Inflammatory macrophage treated with lipopolysaccharide for 1 hour (primary cell): ENCODE results near the gene BUD23.
A peak's percentile ranks its signal among the peaks of the same experiment; 100 is the strongest.
"Not testable (repeated sequence)": the region's sequence is repeated elsewhere in the genome, so short reads cannot be mapped to it uniquely, and the experiment has no call there.

Source experiments
- DNase-seq, 2 donors: peaks; one replicate each; pipeline ENCODE4 v3.0.0-alpha.2; 2020 to 2022

The BUD23 gene

DNA sequence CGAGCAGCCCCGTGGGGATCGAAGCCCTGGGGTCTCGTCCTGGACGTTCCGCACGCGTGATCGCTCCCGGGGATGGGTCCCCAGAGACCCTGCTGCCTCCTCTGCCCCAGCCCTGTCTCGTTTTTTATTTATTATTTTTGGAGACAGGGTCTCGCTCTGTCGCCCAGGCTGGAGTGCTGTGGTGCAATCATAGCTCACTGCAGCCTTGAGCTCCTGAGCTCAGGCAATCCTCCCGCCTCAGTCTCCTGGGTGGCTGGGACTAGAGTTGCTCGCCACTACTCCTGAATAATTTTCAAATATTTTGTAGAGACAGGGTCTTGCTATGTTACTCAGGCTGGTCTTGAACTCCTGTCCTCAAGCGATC, 36.4 kb downstream of the BUD23 start:
- no peak for DNase-seq

DNA sequence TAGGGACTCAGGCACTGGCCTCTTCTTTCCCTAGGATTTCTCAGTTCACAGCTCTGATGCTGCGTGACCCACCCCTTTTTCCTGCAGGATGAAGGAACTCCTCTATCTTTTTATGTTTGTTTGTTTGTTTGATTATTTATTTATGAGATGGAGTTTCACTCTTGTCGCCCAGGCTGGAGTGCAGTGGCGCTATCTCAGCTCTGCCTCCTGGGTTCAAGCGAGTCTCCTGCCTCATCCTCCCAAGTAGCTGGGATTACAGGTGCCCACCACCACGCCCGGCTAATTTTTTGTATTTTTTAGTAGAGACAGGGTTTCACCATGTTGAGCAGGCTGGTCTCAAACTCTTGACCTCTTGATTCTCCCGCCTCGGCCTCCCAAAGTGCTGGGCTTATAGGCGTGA, 37.0 kb downstream of the BUD23 start:
- DNase-seq: not testable (repeated sequence)

DNA sequence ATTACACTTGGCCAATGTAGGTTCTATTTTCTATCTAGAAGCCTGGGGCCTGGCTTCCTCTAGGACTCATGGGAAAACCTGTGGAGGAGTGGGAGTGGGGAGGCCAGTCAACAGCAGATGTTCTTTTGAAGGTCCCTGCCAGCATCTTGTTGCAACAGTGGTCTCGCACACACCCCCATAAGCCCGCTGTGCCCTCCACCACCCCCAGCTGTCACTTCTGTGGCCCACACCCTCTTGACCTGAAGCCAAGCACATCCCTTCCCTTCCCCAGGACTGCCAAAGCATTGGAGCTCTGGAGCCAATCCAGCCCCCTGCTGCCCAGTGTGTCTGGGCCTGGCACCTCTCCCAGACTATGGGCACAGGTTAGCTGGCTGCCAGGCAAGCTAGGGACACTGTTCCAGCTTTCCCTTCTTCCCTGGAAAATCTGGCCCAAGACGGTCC, 38.0 kb downstream of the BUD23 start:
- DNase-seq: no peak

DNA sequence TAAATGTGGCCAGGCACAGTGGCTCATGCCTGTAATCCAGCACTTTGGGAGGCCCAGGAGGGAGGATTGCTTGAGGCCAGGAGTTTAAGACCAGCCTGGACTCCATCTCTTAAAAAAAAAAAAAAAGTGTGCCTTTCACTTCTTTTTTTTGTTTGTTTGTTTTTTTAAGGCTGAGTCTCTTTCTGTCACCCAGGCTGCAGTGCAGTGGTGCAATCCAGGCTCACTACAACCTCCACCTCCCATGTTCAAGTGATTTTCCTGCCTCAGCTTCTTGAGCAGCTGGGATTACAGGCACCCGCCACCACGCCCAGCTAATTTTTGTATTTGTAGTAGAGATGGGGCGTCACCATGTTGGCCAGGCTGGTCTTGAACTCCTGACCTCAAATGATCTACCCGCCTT, 38.8 kb downstream of the BUD23 start:
- not testable (repeated sequence) for DNase-seq

DNA sequence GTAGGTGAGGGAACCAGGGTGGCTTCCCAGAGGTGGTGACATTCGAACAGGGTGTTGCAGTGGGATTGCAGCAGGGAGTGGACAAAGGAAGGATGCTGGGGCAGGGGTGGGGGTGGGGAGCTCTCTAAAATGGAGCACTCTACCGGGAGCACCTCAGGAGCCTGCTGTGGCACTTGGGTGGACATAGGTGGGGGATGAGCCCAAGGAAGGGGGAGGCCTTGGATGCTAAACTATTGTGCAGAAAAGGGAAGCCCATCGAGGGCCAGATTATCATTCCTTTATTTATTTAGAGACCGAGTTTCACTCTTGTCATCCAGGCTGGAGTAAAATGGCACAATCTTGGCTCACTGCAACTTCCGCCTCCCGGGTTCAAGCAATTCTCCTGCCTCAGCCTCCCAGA, 39.4 kb downstream of the BUD23 start:
- no peak for DNase-seq

DNA sequence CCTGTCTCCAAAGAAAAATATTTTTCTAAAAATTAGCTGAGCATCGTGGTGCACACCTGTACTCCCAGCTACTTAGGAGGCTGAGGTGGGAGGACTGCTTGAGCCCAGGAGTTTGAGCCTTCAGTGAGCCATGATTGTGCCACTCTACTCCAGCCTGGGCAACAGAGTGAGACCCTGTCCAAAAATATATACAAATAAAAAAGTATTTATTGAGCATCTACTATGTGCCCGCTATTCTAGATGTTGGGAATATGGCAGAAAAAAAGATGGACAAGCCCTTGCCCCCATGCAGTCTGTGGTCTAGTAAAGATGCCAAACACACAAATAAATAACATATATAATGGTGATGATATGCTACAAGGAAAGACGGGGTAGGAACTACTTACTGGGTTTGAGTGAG, 40.4 kb downstream of the BUD23 start:
- no peak for DNase-seq

DNA sequence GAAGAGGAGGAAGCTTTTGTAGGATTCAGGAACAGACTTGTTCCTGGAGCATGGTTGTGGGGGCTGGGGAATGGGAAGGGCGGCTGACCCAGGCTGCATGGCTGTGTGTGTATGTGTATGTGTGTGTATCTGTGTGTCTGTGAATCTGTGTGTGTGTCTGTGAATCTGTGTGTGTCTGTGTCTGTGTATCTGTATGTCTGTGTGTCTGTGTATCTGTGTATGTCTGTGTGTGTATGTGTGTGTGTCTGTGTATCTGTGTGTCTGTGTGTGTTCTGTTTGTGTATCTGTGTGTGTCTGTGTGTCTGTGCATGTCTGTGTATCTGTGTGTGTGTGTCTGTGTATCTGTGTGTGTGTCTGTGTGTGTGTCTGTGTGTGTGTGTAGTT, 42.7 kb downstream of the BUD23 start:
- DNase-seq: no peak

DNA sequence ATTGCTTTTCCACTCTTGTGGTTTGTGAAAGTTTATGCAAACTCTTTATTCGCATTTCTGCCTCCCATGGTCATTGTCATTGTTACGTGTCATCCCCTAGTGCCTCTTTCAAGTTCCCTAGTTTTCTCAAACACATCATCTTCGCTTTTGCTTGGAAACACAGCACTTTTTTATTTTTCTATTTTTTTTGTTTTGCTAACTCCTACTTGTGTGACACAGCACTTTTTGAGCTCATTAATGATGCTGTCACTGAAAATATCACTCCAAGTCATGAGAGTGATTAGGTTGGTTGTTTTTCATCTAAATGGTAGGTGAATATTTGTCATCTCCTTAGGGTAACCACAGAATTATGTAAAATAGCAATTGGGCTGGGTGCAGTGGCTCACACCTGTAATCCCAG, 44.6 kb downstream of the BUD23 start:
- DNase-seq: peak in 1 of 2 donors; percentile 9

DNA sequence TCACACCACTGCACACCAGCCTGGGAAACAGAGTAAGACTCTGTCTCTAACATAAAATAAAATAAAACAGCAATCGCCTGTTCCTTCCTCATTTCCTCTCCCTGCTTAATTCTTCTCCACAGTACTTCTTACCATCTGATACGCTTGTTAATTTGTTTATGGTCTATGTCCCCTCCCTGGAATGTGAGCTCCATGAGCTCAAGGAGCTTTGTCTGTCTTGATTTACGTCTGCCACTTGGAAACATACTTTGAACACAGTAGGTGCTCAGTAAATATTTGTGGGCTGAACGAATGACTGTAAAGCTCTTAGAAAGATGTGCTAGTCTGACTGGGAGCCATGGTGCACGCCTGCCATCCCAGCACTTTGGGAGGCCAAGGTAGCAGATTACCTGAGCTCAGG, 45.2 kb downstream of the BUD23 start:
- no peak for DNase-seq

DNA sequence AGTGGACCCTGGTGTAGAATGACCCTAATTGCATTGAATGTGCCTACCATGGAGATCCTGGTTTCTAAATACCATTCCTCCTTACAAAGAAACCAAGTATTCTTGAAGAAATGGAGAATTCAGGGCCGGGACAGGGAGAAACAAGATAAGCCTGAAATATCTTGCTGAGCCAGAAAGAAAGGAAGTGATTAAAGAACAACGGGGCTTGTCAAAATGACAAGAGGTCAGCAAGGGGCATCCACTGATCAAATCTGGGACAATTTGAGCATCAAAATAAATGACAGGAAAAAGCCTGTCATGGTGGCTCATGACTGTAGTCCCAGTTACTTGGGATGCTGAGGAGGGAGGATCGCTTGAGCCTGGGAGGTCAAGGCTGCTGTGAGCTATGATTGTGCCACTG, 47.1 kb downstream of the BUD23 start:
- no peak for DNase-seq

DNA sequence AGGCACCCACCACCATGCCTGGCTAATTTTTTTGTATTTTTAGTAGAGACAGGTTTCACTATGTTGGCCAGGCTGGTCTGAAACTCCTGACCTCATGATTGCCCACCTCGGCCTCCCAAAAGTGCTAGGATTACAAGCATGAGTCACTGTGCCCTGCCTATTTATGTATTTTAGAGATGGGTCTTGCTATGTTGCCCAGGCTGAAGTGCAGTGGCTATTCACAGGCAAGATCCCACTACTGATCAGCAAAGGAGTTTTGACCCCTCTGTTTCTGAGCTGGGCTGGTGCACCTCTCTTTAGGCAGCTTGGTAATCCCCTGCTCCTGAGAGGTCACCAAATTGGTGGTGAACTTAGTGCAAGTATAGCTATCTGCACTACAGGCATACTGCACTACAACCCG, 49.0 kb downstream of the BUD23 start:
- no peak for DNase-seq

DNA sequence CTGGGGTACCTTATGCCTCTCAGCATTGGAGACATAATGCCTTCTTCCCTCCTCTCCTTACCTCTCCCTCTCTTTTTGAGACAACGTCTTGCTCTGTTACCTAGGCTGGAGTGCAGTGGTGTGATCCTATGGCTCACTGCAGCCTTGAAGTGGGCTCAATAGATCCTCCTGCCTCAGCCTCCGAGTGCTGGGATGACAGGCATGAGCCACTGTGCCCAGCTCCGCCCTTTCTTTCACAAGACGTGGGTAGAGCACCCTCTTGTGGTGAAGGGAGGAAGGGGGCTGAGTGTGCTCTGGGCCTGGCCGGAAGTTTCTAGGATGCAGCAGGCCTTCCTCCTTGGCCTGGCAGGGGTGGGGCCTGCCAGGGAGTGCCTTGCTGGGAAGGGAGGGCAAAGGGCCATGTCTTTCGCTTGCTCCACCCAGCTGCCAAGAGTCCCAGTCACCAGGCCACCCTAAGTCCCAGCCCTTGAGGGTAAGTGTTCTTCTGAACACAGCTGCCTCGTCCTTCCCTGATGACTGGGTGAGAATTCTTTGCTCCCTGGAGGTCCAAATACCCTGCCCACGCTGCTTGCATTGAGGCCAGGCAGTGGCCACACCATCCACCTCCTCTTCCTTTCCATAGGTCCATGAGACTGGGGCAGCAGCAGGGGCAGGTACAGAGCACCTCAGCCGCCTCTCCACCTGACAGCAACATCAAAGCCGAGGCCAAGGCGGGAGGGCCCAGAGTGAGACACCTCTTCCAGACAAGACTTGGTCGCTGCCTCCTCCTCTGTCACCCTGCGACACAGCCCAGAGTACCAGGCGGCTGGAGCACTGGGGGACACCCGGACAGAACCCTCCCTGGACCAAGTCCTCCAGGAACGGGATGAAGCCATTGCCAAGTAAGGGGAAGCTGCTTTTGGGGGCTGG, 51.5 kb downstream of the BUD23 start:
- DNase-seq: peak; percentile 67 to 91

DNA sequence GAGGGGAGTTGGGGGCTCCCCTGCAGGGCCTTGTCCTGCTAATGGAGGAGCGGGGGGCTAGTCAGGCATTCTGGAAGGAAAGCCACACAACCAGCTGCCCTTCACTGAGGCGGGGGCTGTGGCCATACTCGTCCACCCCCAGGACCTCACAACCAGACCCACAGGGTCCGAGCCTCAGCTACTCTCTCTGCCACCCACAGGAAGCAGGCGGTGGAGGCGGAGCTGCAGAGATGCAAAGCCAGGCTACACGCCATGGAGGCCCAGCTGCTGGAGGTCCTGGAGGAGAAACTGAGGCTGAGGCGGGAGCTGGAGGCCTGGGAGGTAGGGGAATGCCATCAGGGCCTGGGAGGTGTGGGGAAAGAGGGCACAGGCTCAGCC, 52.1 kb downstream of the BUD23 start:
- no peak for DNase-seq

DNA sequence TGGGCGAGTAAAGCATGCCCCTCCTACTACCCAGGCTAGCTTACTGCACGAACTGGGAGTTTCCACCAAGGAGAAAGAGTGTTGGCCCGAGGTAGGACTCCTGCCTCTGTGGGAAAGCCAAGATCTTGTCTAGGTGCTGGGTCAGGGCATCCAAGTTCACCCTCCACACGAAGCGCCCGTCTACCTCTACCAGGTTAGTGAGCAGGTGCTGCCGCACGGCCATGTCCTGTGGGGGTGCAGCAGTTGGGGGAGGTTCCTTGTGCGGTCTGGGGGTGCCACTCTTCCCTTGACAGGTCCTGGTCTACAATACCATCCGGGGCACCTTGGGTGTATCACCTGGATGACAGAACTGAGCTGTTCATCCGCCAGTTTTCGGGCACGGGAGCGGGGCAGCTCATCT, 53.5 kb downstream of the BUD23 start:
- no peak for DNase-seq

DNA sequence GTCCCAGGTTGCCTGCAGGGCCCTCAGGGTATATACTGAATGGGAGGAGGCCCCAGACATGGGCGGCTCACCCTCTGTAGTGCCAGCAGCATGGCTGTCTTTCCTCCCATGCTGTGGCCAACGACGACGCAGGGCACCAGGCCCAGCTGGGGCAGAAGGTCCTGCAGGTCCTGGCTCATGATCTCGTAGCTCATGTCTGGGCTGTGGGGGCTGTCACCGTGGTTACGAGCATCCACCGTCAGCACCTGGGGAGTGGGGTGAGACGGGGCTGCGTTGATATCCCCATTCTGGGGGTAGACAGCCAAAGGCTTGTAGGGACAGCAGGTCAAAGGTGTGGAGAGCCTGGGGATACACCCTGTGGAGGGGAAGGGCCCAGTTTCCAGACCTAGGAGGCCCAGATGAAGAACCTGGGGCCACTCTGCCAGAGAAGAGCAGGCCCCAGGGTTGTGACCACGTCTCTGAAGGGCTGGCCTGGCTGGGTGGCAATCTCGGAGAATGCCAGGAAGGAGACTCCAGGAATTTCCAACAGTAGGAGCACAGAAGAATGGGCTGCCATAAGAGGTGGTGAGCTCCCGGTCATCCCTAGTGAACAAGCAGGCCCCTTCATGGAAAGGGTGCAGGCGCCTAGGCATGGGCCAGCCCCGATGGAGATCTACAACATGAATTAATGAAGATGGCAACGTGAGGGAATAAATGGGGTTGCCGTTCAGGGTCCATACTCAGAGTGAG, 54.3 kb downstream of the BUD23 start:
- no peak for DNase-seq

DNA sequence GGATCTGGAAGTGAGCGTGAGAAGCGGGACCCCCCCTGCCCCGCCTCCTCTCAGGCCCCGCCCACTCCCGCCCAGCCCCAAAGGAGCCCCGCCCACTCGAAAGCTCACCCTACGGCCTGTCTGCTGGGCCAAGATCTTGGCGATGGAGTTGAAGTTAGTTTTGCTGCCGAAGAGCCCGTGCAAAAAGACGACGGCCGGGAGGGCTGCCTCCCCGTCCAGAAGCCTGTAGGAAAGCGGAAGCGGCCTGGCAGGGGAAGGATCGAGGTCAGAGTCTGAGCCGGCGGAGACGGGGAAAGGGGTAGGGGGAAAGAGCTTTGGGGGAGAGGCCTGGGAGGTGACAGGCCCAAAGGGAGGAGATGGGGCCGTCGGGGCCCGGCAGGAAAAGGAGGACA, 54.8 kb downstream of the BUD23 start:
- DNase-seq: peak; percentile 22 to 45

DNA sequence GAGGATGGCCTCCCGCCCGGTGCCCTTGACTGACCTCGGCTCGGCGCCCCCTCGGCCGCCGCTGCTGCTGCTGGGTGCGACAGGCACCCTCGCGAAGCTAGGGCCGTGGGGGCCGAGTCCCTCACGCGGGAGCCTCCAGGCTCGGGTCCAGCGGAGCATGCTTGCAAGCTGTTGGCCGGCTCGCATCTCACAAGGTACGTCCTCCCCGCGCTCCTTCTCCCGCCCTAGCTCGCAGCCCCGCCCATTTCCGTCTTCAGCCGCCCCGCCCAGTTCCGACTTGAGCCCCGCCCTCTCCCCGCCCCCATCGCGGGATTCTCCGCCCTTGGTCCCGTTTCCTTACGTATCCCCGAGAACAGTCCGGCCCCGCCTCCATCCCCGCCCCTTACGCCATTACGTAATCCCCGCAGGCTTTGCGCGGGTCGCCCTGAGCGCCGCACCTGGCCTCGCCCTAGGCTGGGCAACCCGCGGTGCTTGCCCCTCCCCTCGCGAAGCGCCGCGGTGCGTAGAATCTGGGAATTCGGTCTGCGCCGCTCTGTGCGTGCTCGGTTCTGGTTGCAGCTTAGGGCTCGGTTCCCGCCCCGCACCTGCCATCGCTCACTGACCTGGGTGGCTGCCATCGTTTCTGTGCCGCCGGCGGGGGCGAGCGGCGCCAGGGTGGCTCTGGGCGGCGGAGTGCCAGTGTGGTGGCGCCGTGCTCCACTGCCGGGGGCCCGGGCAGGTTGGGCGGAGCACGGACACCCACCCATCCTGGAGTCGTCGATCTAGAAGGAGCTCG, 55.4 kb downstream of the BUD23 start, which contains the start of gene ABHD11:
Gene ABHD11 (minus strand): TSS at position 191 of the 775 bp plus-strand sequence. CDS start 32 bp downstream, at position 159.
- DNase-seq: peak; percentile 83 to 99

DNA sequence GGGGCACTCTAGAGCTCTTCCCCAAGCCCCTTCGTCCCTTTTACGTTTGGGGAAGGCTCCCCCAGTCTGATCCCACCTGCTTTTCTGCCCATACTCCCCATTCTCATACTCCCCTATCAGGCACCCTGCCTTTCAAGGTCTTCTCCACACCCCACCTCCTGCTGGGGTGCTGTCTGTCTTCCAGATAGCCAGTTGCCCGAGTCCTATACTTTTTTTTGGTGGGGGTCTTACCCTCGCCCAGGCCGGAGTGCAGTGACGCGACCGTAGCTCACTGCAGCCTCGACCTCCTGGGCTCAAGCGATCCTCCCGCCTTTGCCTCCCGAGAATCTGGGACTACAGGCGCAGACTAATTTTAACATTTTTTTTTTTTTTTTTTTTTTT, 56.0 kb downstream of the BUD23 start:
- no peak for DNase-seq

DNA sequence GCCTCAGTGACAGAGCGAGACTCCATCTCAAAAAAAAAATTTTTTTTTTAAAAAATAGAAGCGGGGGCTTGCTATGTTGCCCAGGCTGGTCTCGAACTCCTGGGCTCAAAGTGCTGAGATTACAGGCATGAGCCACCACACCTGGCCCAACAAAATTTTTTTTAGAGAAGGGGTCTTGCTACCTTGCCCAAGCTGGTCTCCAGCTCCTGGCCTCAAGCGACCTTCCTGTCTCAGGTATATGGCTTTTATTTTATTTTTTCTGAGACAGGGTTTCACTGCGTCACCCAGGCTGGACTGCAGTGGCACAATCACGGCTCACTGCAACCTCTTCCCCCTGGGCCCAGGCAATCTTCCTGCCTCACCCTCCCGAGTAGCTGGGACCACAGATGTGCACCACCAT, 56.8 kb downstream of the BUD23 start:
- DNase-seq: no peak

DNA sequence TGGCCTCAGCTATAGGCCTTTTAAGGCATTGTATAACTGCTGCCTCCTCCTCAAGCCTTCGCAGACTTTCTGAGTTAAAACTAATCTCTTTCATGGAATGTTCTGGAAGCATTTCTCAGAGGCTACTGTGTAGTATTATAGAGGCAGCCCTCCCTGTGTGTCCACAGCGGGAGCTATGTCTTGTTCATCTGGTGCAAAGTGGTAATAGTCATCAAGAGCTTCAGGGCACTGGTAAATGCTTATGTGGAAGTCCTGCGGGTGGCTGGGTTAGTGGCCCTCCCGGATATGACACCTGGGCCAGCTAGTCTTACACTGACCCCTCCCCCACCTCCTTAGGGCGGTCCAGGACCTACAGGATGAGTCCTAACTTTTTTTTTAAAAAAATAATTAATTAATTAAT, 57.4 kb downstream of the BUD23 start:
- no peak for DNase-seq

DNA sequence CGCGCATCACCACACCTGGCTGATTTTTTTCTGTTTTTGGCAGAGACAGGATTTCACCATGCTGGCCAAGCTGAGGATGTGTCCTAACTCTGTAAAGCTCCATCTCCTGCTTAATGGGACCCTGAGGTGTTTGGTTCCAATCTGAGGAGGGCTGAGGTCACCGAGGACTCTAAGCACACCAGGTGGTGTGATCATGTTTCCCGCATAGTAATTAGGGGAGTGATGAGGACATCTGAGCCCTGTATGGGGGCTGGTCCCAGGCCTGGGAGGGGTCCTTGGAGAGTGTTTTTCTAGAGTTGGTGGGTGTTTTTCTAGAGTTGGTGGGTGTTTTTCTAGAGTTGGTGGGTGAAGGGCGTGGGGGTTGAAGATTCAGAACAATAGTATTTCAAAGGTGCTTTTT, 58.2 kb downstream of the BUD23 start:
- no peak for DNase-seq

DNA sequence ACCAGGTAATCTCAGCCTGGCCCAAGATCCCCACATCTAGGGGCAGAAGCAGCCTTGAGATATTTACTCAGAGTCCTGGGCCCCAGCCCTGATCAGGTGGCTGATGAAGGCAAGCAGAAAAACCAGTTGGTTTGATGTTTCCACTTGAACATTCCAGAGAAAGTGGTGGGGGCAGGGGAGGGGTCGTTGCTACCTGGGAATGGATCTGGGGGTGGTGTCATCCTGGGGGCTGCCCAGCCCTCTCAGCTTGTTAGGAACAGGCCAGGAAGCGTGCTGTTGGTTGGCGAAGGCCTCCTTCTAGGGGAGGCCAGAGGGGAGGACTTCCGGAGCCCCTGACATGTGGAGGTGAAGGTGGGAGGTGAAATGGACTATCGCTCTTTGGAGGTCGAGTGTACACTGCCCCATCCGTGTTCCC, 58.9 kb downstream of the BUD23 start:
- DNase-seq: no peak
